ENCODE measurements around the gene SH3BGRL2. TPM values are rescaled to one million over a fixed set of nuclear protein-coding genes. Genes with fewer than 3 reads are reported as not detected.

The SH3BGRL2 gene
- total and polyA plus RNA-seq, 2 experiments from 2014 or later = 8.4 to 24.5 TPM

DNA sequence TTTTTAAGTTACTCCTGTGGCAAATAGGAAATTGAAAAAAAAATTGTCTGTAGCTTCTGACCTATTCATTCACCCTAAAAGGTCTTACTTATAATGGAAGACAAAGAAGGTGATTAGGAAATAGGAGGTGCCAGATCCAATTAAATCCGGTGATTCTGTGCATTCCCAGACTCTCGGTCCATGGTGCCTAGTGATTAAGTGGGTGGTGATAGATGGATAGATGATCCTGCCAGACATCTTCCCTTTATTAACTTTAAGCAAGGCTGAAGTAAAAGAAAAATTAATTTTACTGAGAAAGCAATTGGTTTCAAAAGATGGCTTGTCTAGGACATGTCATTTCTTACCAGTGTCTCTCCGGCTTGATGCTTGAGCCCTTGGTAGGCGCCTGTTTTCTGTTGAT, 80.0 kb downstream of the SH3BGRL2 start:
- Mint-ChIP-seq H3K4me1 (peaks cover 26% of the 10 kb centered on the region), H3K9me3 (no peaks in the 10 kb centered on the region), H3K4me3 (no peak overlapping the region), H3K36me3 (ENCODE audit: low read depth) (no peaks in the 10 kb centered on the region), H3K27me3 (ENCODE audit: insufficient read depth, low read depth, poor library complexity) (peaks cover 3% of the 10 kb centered on the region), H3K27ac (no peak overlapping the region)
- H3K9me2 ChIP-seq (ENCODE audit: insufficient read depth) = no peaks in the 10 kb centered on the region
- no peaks in the 10 kb centered on the region for H3K27me3 ChIP-seq (ENCODE audit: insufficient read depth)
- TF ChIP-seq, protein P1, sequence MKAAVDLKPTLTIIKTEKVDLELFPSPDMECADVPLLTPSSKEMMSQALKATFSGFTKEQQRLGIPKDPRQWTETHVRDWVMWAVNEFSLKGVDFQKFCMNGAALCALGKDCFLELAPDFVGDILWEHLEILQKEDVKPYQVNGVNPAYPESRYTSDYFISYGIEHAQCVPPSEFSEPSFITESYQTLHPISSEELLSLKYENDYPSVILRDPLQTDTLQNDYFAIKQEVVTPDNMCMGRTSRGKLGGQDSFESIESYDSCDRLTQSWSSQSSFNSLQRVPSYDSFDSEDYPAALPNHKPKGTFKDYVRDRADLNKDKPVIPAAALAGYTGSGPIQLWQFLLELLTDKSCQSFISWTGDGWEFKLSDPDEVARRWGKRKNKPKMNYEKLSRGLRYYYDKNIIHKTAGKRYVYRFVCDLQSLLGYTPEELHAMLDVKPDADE (IDR thresholded peaks at IDR 0.05) = no peak
- TF ChIP-seq ZNF331 (CRISPR knock-in tag; IDR thresholded peaks at IDR 0.05; ENCODE audit: low read depth) (no peak), STAT1 (IDR thresholded peaks at IDR 0.05; ENCODE audit: unreplicated experiment) (no peak), NANOG (IDR thresholded peaks at IDR 0.05; ENCODE audit: borderline replicate concordance) (no peak), JUNB (IDR thresholded peaks at IDR 0.05; ENCODE audit: unreplicated experiment) (no peak), EZH2 (IDR thresholded peaks at IDR 0.05; ENCODE audit: low read depth, unreplicated experiment) (no peak), POLR2AphosphoS5 (IDR thresholded peaks at IDR 0.05; ENCODE audit: low read depth) (no peak), EZH2phosphoT487 (IDR thresholded peaks at IDR 0.05; ENCODE audit: unreplicated experiment) (no peak), CREB1 (CRISPR knock-in tag; IDR thresholded peaks at IDR 0.05; ENCODE audit: low read depth) (no peak), ZNF114 (CRISPR knock-in tag; IDR thresholded peaks at IDR 0.05) (no peak)
- TF ChIP-seq, protein P2, sequence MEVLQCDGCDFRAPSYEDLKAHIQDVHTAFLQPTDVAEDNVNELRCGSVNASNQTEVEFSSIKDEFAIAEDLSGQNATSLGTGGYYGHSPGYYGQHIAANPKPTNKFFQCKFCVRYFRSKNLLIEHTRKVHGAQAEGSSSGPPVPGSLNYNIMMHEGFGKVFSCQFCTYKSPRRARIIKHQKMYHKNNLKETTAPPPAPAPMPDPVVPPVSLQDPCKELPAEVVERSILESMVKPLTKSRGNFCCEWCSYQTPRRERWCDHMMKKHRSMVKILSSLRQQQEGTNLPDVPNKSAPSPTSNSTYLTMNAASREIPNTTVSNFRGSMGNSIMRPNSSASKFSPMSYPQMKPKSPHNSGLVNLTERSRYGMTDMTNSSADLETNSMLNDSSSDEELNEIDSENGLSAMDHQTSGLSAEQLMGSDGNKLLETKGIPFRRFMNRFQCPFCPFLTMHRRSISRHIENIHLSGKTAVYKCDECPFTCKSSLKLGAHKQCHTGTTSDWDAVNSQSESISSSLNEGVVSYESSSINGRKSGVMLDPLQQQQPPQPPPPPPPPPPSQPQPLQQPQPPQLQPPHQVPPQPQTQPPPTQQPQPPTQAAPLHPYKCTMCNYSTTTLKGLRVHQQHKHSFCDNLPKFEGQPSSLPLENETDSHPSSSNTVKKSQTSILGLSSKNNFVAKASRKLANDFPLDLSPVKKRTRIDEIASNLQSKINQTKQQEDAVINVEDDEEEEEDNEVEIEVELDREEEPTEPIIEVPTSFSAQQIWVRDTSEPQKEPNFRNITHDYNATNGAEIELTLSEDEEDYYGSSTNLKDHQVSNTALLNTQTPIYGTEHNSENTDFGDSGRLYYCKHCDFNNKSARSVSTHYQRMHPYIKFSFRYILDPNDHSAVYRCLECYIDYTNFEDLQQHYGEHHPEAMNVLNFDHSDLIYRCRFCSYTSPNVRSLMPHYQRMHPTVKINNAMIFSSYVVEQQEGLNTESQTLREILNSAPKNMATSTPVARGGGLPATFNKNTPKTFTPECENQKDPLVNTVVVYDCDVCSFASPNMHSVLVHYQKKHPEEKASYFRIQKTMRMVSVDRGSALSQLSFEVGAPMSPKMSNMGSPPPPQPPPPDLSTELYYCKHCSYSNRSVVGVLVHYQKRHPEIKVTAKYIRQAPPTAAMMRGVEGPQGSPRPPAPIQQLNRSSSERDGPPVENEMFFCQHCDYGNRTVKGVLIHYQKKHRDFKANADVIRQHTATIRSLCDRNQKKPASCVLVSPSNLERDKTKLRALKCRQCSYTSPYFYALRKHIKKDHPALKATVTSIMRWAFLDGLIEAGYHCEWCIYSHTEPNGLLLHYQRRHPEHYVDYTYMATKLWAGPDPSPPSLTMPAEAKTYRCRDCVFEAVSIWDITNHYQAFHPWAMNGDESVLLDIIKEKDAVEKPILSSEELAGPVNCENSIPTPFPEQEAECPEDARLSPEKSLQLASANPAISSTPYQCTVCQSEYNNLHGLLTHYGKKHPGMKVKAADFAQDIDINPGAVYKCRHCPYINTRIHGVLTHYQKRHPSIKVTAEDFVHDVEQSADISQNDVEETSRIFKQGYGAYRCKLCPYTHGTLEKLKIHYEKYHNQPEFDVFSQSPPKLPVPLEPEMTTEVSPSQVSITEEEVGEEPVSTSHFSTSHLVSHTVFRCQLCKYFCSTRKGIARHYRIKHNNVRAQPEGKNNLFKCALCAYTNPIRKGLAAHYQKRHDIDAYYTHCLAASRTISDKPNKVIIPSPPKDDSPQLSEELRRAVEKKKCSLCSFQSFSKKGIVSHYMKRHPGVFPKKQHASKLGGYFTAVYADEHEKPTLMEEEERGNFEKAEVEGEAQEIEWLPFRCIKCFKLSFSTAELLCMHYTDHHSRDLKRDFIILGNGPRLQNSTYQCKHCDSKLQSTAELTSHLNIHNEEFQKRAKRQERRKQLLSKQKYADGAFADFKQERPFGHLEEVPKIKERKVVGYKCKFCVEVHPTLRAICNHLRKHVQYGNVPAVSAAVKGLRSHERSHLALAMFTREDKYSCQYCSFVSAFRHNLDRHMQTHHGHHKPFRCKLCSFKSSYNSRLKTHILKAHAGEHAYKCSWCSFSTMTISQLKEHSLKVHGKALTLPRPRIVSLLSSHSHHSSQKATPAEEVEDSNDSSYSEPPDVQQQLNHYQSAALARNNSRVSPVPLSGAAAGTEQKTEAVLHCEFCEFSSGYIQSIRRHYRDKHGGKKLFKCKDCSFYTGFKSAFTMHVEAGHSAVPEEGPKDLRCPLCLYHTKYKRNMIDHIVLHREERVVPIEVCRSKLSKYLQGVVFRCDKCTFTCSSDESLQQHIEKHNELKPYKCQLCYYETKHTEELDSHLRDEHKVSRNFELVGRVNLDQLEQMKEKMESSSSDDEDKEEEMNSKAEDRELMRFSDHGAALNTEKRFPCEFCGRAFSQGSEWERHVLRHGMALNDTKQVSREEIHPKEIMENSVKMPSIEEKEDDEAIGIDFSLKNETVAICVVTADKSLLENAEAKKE (CRISPR knock-in tag; IDR thresholded peaks at IDR 0.05) = no peak
- TF ChIP-seq, protein P3, sequence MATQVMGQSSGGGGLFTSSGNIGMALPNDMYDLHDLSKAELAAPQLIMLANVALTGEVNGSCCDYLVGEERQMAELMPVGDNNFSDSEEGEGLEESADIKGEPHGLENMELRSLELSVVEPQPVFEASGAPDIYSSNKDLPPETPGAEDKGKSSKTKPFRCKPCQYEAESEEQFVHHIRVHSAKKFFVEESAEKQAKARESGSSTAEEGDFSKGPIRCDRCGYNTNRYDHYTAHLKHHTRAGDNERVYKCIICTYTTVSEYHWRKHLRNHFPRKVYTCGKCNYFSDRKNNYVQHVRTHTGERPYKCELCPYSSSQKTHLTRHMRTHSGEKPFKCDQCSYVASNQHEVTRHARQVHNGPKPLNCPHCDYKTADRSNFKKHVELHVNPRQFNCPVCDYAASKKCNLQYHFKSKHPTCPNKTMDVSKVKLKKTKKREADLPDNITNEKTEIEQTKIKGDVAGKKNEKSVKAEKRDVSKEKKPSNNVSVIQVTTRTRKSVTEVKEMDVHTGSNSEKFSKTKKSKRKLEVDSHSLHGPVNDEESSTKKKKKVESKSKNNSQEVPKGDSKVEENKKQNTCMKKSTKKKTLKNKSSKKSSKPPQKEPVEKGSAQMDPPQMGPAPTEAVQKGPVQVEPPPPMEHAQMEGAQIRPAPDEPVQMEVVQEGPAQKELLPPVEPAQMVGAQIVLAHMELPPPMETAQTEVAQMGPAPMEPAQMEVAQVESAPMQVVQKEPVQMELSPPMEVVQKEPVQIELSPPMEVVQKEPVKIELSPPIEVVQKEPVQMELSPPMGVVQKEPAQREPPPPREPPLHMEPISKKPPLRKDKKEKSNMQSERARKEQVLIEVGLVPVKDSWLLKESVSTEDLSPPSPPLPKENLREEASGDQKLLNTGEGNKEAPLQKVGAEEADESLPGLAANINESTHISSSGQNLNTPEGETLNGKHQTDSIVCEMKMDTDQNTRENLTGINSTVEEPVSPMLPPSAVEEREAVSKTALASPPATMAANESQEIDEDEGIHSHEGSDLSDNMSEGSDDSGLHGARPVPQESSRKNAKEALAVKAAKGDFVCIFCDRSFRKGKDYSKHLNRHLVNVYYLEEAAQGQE (IDR thresholded peaks at IDR 0.05; ENCODE audit: unreplicated experiment) = no peak
- TF ChIP-seq, protein P4, sequence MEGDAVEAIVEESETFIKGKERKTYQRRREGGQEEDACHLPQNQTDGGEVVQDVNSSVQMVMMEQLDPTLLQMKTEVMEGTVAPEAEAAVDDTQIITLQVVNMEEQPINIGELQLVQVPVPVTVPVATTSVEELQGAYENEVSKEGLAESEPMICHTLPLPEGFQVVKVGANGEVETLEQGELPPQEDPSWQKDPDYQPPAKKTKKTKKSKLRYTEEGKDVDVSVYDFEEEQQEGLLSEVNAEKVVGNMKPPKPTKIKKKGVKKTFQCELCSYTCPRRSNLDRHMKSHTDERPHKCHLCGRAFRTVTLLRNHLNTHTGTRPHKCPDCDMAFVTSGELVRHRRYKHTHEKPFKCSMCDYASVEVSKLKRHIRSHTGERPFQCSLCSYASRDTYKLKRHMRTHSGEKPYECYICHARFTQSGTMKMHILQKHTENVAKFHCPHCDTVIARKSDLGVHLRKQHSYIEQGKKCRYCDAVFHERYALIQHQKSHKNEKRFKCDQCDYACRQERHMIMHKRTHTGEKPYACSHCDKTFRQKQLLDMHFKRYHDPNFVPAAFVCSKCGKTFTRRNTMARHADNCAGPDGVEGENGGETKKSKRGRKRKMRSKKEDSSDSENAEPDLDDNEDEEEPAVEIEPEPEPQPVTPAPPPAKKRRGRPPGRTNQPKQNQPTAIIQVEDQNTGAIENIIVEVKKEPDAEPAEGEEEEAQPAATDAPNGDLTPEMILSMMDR (conservative IDR thresholded peaks at IDR 0.05; ENCODE audit: low read depth in 2 of 2) = no peak
- no peak overlapping the region for H3K4me3 ChIP-seq
- no peak overlapping the region for H3K27ac ChIP-seq (ENCODE audit: low read depth)
- H2AFZ ChIP-seq = no peak overlapping the region
- H3F3A ChIP-seq (replicated peaks; ENCODE audit: low read depth) = no peaks in the 10 kb centered on the region
- no peaks in the 10 kb centered on the region for H3K36me3 ChIP-seq (ENCODE audit: insufficient read depth)
- DNase-seq (ENCODE audit: low spot score) = no peak
- H3K79me2 ChIP-seq (replicated peaks; ENCODE audit: insufficient read depth) = no peaks in the 10 kb centered on the region
- H3K4me2 ChIP-seq = no peak overlapping the region
- ATAC-seq = no peak
- peaks cover 11% of the 10 kb centered on the region; the same call in 1 of the 2 replicates for H3K4me1 ChIP-seq (ENCODE audit: insufficient read depth)
- no peaks in the 10 kb centered on the region for H4K20me1 ChIP-seq (replicated peaks; ENCODE audit: insufficient read depth)
